Body of pancreas (tissue), 4 donors: ENCODE results near the gene VTI1B. TPM values are rescaled to one million over a fixed set of nuclear protein-coding genes. Genes with fewer than 3 reads are reported as not detected.
A peak's percentile ranks its signal among the peaks of the same experiment; 100 is the strongest.

Source experiments
- ATAC-seq: fragments of 150-250 bp; one replicate; pipeline ENCODE4 v1.9.1; 2016
- DNase-seq, 4 donors: peaks; one replicate each; pipeline ENCODE4 v3.0.0-alpha.2; 2019
- H3K27ac ChIP-seq, 4 donors: fragments of 200-600 bp; sonication (generic); 1 replicate in 3 of 4; 2 replicates in 1 of 4; pipeline versions ENCODE4 v1.5.1 to v1.6.1; 2016 to 2019; ENCODE audit warnings: mild to moderate bottlenecking in 1 of 4, mixed read lengths in 1 of 4, moderate library complexity in 1 of 4
- H3K27me3 ChIP-seq, 2 donors: fragments of 200-600 bp; sonication (generic); one replicate each; pipeline ENCODE4 v1.6.0; 2016; ENCODE audit warnings: mild to moderate bottlenecking in 1 of 2
- H3K36me3 ChIP-seq, 2 donors: fragments of 200-600 bp; sonication (generic); replicated peaks in 1 of 2; 2 replicates each; pipeline ENCODE4 v1.5.1; 2016; ENCODE audit warnings: low read depth in 2 of 2; ENCODE audit not compliant: insufficient read depth in 1 of 2
- H3K4me1 ChIP-seq: fragments of 200-600 bp; sonication (generic); one replicate; pipeline ENCODE4 v1.6.0; 2016
- H3K4me3 ChIP-seq, 2 donors: fragments of 200-600 bp; sonication (generic); 1 replicate in 1 of 2; 2 replicates in 1 of 2; pipeline ENCODE4 v1.5.1; 2016 to 2019
- H3K9me3 ChIP-seq, 3 donors: fragments of 200-600 bp; sonication (generic); 1 replicate in 2 of 3; 2 replicates in 1 of 3; pipeline ENCODE4 v1.5.1; 2016
- POLR2A ChIP-seq, 3 donors: fragments of 450-650 bp; IDR thresholded peaks; one replicate each; pipeline ENCODE4 v1.6.1; 2016; ENCODE audit warnings: antibody characterized with exemption in 3 of 3, mild to moderate bottlenecking in 2 of 3
- WGBS, 2 donors: methylation state at CpG; one replicate each; pipeline ENCODE4 v1.1.5; 2017; 5-methylcytosine and 5-hydroxymethylcytosine counted together
- intact Hi-C: fragments of 100-400 bp; cut with DNase I; formaldehyde crosslinking; loops from one replicate; pipeline ENCODE4 v1.15.1; 2023
- total RNA-seq, 2 donors: library from RNA; depleted of rRNA; stranded (reverse); fragments of >200 nt; gene quantifications; one replicate each; pipeline ENCODE4 v1.1.0, GENCODE V29; 2016
- TF ChIP-seq, protein P1 (sequence below), 7 experiments: fragments of 450-650 bp in 4 of 7; fragments of 200-600 bp in 3 of 7; sonication (generic) in 3 of 7; IDR thresholded peaks; one replicate each; pipeline ENCODE4 v1.5.1; 2016 to 2019; ENCODE audit warnings: antibody characterized with exemption in 7 of 7

The VTI1B gene
- total RNA-seq, 2 donors from 2014 or later: 24.4 to 41.2 TPM

DNA sequence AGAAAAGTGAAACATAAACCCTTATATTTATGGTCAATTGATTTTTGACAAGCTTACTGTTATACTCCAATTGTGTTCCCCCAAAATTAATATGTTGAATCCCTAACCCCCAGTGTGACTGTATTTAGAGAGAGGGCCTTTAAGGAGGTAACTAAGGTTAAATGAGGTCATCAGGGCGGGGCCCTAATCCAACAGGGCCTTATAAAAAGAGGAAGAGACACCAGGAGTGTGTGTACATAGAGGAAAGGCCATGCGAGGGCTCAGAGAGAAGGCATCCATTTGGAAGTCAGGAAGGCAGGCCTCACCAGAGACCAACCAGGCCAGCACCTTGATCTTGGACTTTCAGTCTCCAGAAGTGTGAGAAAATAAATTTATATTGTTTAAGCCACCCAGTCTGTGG is 6.5 kb upstream of the VTI1B start:
- H3K27me3 ChIP-seq: no peaks in the 10 kb centered on the region
- WGBS, 2 donors: 77 to 90% methylated on average over 2 of the region's 2 CpGs
- H3K27ac ChIP-seq: no peak overlapping the region
- ATAC-seq (no peak), DNase-seq (peak in 1 of 4 donors; percentile 28)
- H3K36me3 ChIP-seq: no peaks in the 10 kb centered on the region
- TF ChIP-seq, protein P1, sequence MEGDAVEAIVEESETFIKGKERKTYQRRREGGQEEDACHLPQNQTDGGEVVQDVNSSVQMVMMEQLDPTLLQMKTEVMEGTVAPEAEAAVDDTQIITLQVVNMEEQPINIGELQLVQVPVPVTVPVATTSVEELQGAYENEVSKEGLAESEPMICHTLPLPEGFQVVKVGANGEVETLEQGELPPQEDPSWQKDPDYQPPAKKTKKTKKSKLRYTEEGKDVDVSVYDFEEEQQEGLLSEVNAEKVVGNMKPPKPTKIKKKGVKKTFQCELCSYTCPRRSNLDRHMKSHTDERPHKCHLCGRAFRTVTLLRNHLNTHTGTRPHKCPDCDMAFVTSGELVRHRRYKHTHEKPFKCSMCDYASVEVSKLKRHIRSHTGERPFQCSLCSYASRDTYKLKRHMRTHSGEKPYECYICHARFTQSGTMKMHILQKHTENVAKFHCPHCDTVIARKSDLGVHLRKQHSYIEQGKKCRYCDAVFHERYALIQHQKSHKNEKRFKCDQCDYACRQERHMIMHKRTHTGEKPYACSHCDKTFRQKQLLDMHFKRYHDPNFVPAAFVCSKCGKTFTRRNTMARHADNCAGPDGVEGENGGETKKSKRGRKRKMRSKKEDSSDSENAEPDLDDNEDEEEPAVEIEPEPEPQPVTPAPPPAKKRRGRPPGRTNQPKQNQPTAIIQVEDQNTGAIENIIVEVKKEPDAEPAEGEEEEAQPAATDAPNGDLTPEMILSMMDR (IDR thresholded peaks at IDR 0.05): no peak
- TF ChIP-seq POLR2A (IDR thresholded peaks at IDR 0.05): no peak
- no peaks in the 10 kb centered on the region for H3K9me3 ChIP-seq
- intact Hi-C loops: no loop called here
- no peaks in the 10 kb centered on the region for H3K4me1 ChIP-seq
- no peak overlapping the region for H3K4me3 ChIP-seq

DNA sequence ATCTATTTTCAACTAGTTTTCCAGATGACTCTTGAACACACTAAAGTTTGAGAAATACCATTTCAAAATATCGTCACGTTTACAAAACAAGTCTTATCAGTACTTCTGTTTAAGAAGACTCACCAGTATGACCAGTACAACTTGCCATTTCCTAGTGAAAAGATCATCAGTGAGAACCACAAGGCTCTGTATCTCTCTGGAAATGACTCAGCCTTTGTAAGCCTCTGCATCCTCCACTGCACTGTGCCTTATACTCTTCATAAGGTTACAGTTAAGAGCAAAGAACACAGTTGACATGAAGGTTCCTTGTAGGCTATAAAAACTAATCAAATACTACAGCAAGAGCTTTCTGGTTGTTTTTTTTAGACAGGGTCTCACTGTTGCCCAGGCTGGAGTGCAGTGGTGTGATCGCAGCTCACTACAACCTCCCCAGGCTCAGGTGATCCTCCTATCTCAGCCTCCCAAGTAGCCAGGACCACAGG is 5.7 kb upstream of the VTI1B start:
- no peak for DNase-seq
- Histone ChIP-seq H3K36me3 (no peaks in the 10 kb centered on the region), H3K27ac (no peak overlapping the region), H3K4me3 (no peak overlapping the region), H3K9me3 (no peaks in the 10 kb centered on the region), H3K4me1 (peaks cover 6% of the 10 kb centered on the region), H3K27me3 (no peaks in the 10 kb centered on the region)
- intact Hi-C loops: no loop called here
- ATAC-seq: no peak
- TF ChIP-seq POLR2A (IDR thresholded peaks at IDR 0.05): no peak
- TF ChIP-seq, protein P1 (IDR thresholded peaks at IDR 0.05): no peak
- 68 to 75% methylated on average over 3 of the region's 3 CpGs for WGBS, 2 donors

DNA sequence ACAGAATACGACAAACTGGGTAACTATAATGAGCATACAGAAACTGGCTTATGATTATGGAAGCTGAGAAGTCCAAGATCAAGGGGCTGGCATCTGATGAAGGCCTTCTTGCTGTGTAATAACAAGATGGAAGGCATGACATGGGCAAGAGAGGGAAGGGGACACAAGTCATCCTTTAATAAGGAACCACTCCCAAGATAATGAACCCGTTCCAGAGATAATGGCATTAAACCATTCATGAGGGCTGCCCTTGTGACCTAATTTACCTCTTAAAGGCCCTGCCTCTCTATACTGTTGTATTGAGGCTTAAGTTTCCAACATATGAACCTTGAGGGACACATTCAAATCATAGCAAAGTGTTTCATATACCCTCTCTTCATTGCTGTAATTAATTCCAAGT is 4.6 kb upstream of the VTI1B start:
- TF ChIP-seq, protein P1 (IDR thresholded peaks at IDR 0.05): no peak
- no peak for TF ChIP-seq POLR2A (IDR thresholded peaks at IDR 0.05)
- Histone ChIP-seq H3K9me3 (no peaks in the 10 kb centered on the region), H3K36me3 (no peaks in the 10 kb centered on the region), H3K4me3 (no peak overlapping the region), H3K4me1 (peaks cover 8% of the 10 kb centered on the region), H3K27me3 (no peaks in the 10 kb centered on the region), H3K27ac (no peak overlapping the region)
- no peak for ATAC-seq
- intact Hi-C loops: no loop called here
- DNase-seq: no peak
- WGBS, 2 donors: 59 to 68% methylated on average over 2 of the region's 2 CpGs

DNA sequence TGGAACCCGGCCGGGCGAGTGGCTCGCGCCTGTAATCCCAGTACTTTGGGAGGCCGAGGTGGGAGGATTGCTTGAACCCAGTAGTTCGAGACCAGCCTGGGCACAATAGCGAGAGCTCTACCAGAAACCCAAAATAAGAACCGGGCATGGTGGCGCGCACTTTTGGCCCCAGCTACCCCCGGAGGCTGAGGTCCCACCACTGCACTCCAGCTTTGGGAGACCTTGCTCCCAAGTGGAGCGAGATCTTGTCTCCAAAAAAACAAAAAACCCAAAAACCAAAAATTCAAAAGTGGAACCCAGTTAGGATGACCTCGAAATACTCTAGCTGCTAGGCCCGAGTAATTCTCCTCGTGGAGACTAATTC is 769 bp upstream of the VTI1B start:
- intact Hi-C loops: no loop called here
- no peak for TF ChIP-seq POLR2A (IDR thresholded peaks at IDR 0.05)
- TF ChIP-seq, protein P1 (IDR thresholded peaks at IDR 0.05): no peak
- ATAC-seq (no peak), DNase-seq (no peak)
- Histone ChIP-seq H3K4me3 (peak overlapping the region; percentile 87 to 95), H3K9me3 (no peaks in the 10 kb centered on the region), H3K36me3 (no peaks in the 10 kb centered on the region), H3K4me1 (peaks cover 36% of the 10 kb centered on the region), H3K27me3 (no peaks in the 10 kb centered on the region), H3K27ac (peak overlapping the region; percentile 95 to 100 (median 98))
- 22 to 28% methylated on average over 16 of the region's 16 CpGs for WGBS, 2 donors

DNA sequence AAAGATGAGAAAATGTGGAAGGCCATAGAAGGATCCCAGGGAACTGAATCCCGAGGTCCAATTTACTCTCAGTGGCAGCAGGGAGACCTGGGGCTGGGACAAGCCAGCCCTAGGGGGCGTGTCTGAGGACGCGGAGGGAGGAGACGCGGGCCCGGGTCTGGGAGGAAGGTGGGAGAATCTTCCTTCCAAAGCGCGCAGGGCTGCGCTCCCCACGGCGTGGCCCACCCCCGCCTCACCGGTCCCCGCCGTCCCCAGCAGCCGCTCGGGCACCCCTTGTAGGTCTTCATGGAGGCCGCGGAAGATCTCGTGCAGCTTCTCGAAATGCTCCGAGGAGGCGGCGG is 323 bp downstream of the VTI1B start:
- peak overlapping the region; percentile 95 to 100 (median 98) for H3K27ac ChIP-seq
- TF ChIP-seq, protein P1 (IDR thresholded peaks at IDR 0.05): peak in 4 of 7 experiments; percentile 12 to 28 (median 21)
- TF ChIP-seq POLR2A (IDR thresholded peaks at IDR 0.05): no peak

More for the DNA sequence above, 323 bp downstream of the VTI1B start:
- Histone ChIP-seq H3K9me3 (no peaks in the 10 kb centered on the region), H3K4me1 (peaks cover 37% of the 10 kb centered on the region), H3K27me3 (no peaks in the 10 kb centered on the region), H3K36me3 (no peaks in the 10 kb centered on the region), H3K4me3 (peak overlapping the region; percentile 87 to 95)
- peak; percentile 67 to 77 (median 70) for DNase-seq
- WGBS, 2 donors: 0 to 1% methylated on average over 1 to 14 of the region's 25 CpGs
- peak; percentile 73 for ATAC-seq
- intact Hi-C loops: no loop called here
